GM21360 (cell line): ENCODE results near the gene SPRYD4.
"Not testable (repeated sequence)": the region's sequence is repeated elsewhere in the genome, so short reads cannot be mapped to it uniquely, and the experiment has no call there.

ENCODE experiments used
- ATAC-seq: cut with Tn5 transposase; IDR thresholded peaks from one replicate; pipeline ENCODE4 v1.9.1; 2021; ENCODE audit warnings: mild to moderate bottlenecking, moderate library complexity; ENCODE audit not compliant: unreplicated experiment

Gene SPRYD4

DNA sequence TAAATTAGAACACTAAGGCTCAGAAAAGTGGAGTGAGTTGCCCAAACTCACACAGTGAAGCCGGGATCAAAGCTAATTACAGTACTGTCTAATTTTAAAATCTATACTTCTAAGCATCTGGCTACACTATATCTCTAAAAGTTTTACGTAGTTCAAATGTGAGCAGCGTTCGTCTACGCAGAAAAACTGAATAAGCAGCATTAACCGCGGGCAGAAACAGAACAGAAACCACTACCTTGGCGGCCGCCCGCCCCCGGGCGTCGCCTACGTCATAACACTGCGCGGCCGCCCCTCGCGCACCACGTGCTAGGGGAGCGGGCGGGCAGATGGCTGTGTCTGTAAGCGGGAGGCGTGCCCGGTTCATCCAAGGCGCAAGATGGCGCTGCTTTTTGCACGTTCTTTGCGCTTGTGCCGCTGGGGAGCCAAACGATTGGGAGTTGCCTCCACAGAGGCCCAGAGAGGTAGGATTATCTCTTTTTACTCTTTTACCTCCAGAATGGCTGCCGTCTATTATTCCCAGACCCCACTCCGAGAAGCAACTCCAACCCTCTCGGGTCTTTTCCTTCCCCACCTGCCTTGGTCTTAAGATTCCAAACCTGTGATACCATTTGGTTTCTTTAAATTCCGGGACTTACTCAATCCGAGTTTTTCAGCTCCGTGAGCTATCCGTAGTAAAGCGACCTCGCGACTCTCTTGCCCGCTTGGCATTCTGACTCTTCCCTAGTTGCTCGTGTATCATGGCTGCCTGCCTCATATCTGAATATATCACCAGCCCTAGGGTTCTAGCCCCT, at the start of gene SPRYD4:
Gene SPRYD4, plus strand, starts transcription at position 363 of the 791 bp plus-strand sequence. Its CDS starts 14 bp downstream, at position 377.
- ATAC-seq = peak; percentile 86

DNA sequence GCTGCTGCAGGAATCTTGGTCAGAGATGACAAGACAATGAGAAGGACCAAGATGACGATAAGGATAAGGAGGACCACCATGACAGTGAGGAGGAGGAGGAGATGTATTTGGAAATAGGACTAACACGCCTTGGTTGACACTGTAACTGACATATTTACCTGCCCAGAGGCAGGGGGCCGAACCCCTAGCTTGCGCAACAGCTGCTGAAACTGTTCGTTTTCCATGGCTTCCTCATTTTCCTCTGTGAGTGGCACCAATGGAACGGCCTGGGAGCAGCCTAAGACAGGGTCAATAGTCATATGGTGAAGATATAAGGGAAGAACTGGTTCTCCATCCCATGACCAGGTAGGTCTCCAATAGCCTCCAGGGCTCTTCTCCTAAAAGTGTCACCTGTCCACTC, 48.0 kb upstream of the SPRYD4 start:
- no peak for ATAC-seq

DNA sequence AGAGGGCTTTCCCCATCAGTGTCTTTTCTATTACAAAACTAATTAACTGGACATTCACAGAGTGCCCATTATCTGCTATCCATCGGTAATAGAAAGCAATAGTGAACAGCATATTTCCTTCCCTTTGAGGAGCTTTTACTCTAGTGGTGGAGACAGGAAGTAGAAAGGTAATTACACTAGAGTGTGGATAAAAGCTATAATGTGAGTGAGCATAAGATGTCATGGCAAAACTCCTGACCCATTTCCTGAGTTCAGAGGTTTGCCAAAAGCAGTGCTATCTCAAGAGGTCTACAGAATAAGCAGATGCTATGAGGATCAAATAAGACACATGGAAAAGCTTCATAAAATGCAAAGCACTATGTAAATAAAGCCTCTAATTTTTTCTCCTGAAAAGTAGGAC, 43.2 kb upstream of the SPRYD4 start:
- ATAC-seq = no peak

DNA sequence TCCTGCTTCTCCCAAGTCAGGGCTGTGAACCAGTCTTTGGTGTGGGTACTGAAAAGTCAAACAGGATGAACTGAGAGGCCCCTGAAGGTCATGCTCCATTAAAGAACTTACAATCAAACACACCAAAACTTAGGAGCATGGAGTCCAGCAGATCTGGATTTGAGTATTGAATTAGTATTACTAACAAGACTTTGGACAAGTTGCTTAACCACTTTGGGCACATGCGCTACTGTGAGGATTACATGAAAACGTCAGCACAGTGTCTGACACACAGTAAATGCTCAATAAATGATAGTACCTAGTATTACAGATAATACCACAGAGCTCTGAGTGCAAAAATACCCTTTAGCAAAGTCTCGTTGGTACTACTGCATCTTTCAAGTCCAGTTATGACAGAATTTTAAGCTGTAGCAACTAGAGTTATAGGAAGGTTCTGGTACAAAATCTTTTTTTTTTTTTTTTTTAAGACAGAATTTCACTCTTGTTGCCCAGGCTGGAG, 42.4 kb upstream of the SPRYD4 start:
- ATAC-seq = no peak

DNA sequence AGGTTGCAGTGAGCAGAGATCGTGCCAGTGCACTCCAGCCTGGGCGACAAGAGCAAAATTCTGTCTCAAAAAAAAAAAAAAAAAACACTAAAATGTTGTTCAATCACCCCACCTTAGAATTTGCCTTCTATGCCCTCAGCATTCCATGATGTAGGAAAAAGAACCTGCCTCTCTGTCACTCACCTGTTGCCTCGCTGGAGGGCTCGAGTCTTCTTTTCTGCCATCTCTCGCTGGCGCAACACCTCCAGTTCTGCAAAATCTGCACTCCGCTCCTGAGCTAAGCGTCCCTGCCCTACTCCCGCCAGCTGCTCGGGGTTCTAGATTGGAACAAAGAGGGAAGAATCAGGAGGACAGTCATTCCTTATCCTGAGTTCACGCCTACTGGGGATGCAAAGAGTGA, 37.1 kb upstream of the SPRYD4 start:
- ATAC-seq = no peak

DNA sequence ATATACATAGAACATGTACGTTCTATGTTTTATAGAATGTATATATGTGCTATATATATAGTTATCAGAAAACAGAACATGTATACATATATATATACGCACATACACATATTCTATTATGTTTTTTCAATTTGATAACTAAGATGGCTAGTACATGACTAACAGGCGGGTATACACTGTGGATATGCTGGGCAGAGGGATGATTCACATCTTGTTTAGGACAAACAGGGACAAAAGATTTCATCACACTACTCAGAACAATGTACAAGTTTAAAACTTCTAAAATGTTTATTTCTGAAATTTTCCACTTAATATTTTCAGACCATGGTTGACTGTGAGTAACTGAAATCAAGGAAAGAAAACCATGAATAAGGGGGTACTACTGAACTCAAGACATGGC, 36.5 kb upstream of the SPRYD4 start:
- no peak for ATAC-seq

DNA sequence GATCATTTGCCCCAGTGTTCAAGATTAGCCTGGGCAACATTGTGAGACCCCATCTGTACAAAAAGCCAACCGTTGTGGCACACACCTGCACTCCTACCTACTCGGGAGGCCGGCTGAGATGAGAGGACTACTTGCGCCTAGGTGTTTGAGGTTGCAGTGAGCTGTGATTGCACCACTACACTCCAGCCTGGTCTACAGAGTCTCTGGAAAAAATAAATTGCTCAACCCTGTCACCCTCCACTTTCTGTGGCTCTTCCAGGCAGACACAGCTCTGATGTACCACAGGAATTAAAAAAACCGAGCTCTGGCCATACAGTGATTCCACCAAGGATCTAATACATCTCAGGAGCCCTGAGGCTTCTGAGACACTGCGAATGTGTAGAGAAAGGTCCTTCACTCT, 33.5 kb upstream of the SPRYD4 start:
- ATAC-seq = no peak

DNA sequence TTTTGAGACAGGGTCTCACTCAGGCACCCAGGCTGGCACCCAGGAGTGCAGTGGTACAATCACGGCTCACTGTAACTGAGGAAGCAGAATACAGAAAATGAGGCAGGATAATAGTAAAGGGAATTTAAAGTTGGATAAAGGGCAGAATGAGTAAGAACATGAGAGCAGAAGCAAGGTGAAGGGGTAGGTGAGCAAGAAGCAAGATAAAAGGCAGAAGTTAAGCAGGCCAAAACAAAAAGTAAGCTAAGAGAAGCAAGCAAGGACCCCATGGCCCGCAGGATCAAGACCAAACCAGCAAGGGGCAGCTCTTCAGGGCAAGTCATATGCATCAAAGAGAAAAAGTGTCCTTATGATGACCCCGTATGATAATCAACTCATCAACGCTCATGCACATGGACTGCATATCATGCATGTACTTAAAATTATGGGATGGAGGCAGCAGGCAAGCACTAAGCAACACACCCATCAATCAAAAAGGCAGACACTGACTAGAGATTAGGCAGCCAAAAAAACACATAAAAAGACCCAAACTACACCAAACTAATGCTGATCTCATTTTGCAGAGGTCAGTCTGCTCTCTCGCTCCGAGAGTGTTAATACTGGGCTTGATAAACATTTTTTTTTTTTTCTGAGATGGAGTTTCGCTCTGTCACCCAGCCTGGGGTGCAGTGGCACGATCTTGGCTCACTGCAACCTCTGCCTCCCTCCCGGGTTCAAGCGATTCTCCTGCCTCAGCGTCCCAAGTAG, 30.8 kb upstream of the SPRYD4 start:
- ATAC-seq = no peak

DNA sequence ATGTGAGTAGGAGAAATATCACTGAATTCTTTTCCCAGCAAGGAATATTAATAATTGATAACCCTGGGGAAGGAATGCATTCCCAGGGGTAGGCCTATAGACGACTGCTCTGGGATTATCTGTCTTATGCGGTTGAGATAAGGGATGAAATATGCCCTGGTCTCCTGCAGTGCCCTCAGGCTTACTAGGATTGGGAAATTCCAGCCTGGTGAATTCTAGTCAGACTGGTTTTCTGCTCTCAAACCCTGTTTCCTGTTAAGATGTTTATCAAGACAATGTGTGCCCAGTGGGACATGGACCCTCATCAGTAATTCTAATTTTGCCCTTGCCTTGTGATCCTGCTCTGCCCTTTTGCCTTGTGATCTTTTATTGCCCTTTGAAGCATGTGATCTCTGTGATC, 25.2 kb upstream of the SPRYD4 start:
- not testable (repeated sequence) for ATAC-seq

DNA sequence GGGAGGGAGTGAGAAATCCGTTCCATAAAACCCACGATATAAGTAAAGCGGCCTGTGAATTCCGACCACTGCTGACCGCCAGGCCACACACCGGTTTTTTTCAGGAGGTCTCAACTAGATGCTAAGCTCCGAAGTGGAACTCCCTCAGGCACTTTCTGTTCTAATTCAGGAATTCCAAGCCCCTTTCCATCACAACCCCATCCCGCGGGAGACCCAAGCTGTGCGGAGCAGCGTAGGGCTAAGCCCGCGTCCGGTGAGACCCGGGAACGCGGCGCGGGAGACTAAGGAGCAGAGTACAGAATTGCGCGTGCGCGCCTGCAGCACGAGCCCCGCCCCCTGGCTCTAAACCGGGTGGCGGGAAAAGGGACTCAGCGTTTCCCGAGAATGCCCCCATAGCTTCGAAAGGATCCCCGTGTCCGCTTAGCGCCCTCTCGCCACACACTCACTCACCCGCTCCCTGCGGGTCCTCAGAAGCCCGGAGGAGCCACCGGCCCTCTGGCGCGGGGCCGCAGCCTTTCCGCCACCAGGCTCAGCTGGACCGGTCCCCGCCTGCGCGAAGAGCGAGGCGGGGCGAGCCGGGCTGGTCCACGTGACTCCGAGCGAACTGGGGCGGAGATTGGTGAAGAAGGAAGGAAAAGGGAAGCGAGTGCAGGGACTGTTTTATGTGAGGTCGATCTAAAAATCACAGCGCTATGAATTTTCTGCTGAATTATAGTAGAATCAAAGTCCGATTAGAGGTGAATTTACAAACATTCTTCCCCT, 19.3 kb upstream of the SPRYD4 start, which contains the start of gene TIMELESS:
Gene TIMELESS, minus strand, starts transcription at position 567 of the 762 bp plus-strand sequence. CDS start 15,256 bp downstream, outside the sequence.
- peak; percentile 91 for ATAC-seq

DNA sequence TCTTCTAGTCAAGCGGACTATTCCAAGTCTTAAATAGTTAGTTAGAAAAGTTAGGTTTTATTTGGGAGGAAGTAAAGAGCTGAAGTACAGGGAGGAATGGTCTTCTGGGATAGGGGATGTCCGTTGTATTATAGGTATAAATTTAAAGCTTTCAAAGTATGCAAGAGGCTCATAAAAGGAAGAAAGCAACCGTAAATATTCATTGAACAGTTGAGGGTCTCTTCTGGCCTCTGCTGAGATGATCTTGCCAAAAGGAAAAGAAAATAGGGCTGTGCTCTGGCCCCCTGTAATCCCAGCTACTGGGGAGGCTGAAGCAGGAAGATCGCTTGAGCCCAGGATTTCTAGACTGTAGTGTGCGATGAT, 18.8 kb upstream of the SPRYD4 start:
- ATAC-seq = no peak

DNA sequence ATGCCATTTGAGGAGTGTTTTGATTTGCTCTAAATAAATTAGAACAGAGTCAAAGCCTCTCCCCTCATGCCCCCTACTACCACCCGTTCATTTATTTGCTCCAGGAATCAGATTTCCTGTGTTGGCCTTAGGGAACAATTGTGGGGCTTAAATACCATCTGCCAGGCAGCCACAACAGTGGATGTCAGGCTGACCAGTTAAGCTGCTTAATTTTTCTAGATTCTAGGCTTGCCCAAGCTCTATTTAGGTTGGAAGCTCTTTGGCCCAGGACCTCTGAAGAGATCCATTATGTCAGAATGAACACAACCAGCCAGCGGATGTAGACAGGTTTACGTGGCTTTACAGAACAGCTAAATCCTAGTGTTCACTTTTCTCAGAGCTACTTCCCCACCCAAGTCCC, 18.1 kb upstream of the SPRYD4 start:
- no peak for ATAC-seq

DNA sequence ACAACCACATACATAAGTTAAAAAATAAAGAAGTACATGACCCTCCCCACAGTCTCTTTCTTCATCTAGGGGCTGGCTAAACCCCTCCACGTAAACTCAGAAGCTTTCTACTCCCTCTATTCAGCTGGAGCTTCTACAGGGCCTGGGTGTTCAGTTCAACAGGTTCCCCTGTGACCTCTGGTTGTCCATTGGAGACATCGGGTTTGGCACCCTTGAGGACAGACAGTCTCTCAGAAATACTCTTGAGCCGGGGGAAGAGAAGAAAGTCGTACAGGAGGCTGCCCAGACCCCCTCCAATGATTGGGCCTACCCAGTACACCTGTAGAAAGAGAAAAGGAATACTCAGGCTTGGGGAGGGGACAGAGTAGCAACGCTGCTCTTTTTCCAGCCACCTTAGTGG, 17.2 kb upstream of the SPRYD4 start:
- no peak for ATAC-seq

DNA sequence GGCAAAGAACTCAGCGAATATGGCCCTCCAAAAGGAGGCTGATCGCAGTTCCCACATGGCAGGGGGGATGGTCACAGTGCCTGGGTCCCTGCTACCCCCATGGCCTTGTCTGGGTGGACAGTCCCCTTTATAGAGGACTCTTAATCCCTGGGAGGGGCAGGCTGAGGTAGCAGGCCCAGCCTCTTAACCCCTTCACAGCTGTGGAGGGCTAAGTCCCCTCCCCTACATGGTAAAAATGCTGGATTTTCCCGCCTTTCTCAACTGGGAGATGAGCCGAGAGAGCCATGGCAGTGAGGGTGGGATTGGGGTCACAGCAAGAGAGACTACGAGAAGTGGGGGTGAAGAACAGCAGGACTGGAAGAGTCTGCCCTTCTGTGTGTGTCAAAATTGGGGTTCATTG, 13.8 kb upstream of the SPRYD4 start, which contains the start of gene MIP:
Gene MIP, minus strand, starts transcription at position 101 of the 400 bp plus-strand sequence. Its CDS starts 44 bp downstream, at position 57.
- no peak for ATAC-seq

DNA sequence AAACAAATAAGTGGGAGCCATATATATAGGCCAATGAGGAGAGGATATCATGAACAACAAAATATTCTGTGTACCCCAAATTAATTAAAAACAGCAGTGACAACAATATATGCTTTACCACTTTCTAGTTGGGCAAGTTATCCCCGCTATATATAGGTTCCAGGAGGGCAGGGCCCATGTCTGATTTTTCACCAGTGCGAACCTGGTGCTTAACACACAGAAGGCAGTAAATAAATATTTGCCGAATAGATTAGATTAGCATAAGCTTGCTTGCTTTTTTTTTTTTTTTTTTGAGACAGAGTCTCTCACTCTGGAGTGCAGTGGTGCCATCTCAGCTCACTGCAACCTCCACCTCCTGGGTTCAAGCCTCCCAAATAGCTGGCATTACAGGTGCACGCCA, 10.6 kb upstream of the SPRYD4 start:
- no peak for ATAC-seq

DNA sequence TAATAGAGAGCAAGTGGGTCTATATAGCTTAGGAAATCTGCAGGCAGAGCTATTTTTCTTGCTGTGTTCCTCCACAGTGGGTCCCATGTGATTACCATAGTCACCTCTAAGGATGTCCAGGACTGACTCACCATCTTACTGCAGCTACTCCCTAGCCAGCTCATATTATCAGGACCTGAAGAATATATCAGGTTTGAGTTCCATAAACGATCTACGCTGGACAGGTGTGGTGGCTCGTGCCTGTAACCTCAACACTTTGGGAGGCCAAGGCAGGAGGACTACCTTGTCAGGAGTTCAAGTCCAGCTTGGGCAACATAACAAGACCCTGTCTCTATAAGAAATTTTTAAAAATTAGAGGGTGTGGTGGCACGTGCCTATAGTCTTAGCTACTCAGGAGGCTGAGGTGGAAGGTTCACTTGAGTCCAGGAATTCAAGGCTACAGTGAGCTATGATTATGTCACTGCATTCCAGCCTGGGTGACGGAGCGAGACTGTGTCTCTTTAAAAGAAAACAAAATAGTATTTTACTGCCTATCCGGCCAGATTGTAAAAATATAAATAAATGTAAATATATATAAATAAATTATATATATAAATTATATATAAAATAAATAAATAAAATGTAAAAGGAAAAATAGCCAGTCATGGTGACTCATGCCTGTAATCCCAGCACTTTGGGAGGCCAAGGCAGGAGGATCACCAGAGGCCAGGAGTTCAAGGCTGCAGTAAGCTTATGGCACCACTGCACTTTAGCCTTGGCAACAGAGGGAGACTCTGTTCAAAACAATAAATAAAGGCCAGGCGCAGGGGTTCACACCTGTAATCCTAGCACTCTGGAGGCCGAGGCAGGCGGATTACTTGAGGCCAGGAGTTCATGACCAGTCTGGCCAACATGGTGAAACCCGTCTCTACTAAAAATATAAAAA, 6.9 kb upstream of the SPRYD4 start:
- no peak for ATAC-seq

DNA sequence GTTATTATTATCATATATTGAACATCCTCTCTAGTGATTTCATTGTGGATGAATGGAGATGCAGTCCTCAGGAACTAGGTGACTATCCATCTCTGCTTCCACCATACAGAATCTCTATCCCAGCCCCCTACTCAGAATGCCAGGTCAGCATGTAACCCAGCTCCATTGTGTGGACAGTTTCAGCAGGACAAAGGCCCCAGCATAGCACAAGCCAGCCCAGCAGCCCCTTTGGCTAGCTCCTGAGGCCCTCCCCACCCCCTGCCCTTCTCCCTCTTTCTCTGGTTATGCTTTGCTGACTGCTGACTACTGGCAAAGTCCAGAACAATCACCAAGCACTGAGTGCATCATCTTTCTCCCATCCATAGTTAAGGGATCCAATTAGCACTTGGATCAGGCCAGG, 5.8 kb upstream of the SPRYD4 start:
- no peak for ATAC-seq

DNA sequence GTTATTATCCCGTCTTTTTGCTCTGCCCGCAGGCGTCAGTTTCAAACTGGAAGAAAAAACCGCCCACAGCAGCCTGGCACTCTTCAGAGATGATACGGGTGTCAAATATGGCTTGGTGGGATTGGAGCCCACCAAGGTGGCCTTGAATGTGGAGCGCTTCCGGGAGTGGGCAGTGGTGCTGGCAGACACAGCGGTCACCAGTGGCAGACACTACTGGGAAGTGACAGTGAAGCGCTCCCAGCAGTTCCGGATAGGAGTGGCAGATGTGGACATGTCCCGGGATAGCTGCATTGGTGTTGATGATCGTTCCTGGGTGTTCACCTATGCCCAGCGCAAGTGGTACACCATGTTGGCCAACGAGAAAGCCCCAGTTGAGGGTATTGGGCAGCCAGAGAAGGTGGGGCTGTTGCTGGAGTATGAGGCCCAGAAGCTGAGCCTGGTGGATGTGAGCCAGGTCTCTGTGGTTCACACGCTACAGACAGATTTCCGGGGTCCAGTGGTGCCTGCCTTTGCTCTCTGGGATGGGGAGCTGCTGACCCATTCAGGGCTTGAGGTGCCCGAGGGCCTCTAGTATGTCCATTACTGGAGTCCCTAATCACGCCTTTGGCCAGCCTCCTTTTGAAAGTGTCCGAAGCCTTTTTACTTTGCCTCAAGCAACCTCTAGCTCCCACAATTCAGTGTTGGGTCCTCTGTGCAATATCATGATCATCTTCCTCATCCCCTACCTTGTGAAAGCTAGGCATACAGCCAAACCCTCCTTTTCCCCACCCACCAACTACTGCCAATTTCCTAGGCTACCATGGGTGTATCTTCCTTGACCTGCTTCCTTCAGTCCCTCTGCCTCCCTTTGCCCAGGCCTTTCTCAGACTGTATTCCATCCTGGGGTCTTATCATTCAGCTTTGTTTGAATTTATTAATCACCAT, 891 bp downstream of the SPRYD4 start:
- ATAC-seq = no peak

DNA sequence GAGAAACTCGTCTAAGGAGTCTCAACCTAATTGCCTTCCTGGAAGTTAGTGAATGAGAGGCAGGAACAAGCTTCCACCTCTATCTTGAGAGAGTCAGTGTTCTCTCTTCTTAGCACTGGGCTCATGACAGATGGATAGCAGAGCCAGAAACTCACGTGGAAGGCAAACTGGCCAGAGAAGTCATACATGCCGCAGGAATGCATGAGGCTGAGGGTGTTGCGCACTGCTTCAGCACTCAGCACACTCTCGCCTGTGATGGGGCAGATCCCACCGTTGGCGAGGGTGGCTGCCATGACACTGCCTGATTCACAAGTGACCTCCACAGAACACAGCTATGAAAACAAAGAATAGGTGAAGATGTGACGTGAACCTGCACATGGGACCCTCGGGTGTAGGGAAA, 6.0 kb downstream of the SPRYD4 start:
- no peak for ATAC-seq
